Stimulated activated memory B cell treated with anti-CD40 and anti-IgM and Interleukin-4, amounts not matched to agents 10 μg/mL and 1 μg/mL and 100 μg/mL, for 72 hours (primary cell): ENCODE results near the gene TANGO6.

Experiments used
- ATAC-seq: fragments of 150-1000 bp; cut with Tn5 transposase; 2 replicates; pipeline ENCODE4 v1.10.0; 2021
- H3K27ac Mint-ChIP-seq: one replicate; pipeline ENCODE4 v1.8.0; 2022; ENCODE audit warnings: mild to moderate bottlenecking, mixed read lengths
- H3K27me3 Mint-ChIP-seq: one replicate; pipeline ENCODE4 v1.8.0; 2022; ENCODE audit warnings: mixed read lengths
- H3K36me3 Mint-ChIP-seq: one replicate; pipeline ENCODE4 v1.8.0; 2022; ENCODE audit warnings: mixed read lengths
- H3K4me1 Mint-ChIP-seq: one replicate; pipeline ENCODE4 v1.8.0; 2022; ENCODE audit warnings: mixed read lengths
- H3K4me3 Mint-ChIP-seq: one replicate; pipeline ENCODE4 v1.8.0; 2022; ENCODE audit warnings: mild to moderate bottlenecking, moderate library complexity, mixed read lengths
- H3K9me3 Mint-ChIP-seq: one replicate; pipeline ENCODE4 v1.8.0; 2022; ENCODE audit warnings: mixed read lengths

The TANGO6 gene

GRCh38 chr16:68992521-68992920 is 149.2 kb downstream of the TANGO6 start:
- ATAC-seq, result no peak
- H3K4me3 Mint-ChIP-seq, result no peak overlapping the region
- H3K27me3 Mint-ChIP-seq, result no peaks in the 10 kb centered on the region
- H3K4me1 Mint-ChIP-seq, result no peaks in the 10 kb centered on the region
- H3K27ac Mint-ChIP-seq, result no peak overlapping the region
- no peaks in the 10 kb centered on the region for H3K9me3 Mint-ChIP-seq
- peaks cover 49% of the 10 kb centered on the region for H3K36me3 Mint-ChIP-seq

GRCh38 chr16:68993456-68993855 is 150.1 kb downstream of the TANGO6 start:
- Mint-ChIP-seq H3K36me3 (peaks cover 46% of the 10 kb centered on the region), H3K27me3 (no peaks in the 10 kb centered on the region), H3K27ac (no peak overlapping the region), H3K4me3 (no peak overlapping the region), H3K9me3 (no peaks in the 10 kb centered on the region), H3K4me1 (no peaks in the 10 kb centered on the region)
- ATAC-seq, result no peak

DNA sequence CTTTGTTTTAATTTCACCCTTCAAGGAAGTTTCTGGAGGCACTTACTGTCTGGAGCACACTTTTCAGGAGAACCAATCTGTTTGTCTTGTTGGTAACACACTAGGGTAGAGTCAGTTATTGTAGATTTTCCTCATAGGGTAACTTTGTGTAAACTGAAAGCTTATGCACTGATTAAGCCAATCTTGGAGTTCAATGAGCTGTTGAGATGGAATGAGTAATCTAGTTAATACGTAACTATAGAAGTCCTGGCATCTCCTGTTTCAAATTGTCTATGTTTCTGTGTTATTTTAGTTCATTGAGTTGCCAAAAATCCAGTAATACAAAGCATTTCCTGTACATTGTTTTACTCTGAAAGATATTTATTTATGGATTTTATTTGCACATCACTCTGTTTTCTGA is 150.6 kb downstream of the TANGO6 start:
- no peaks in the 10 kb centered on the region for H3K27me3 Mint-ChIP-seq
- ATAC-seq, result no peak
- peaks cover 42% of the 10 kb centered on the region for H3K36me3 Mint-ChIP-seq
- H3K4me3 Mint-ChIP-seq, result no peak overlapping the region
- no peaks in the 10 kb centered on the region for H3K9me3 Mint-ChIP-seq
- H3K27ac Mint-ChIP-seq, result no peak overlapping the region
- no peaks in the 10 kb centered on the region for H3K4me1 Mint-ChIP-seq

- H3K36me3 Mint-ChIP-seq, result peaks cover 38% of the 10 kb centered on the region
- no peak for ATAC-seq
Observed at GRCh38 chr16:68994324-68994723, 151.0 kb downstream of the TANGO6 start.

DNA sequence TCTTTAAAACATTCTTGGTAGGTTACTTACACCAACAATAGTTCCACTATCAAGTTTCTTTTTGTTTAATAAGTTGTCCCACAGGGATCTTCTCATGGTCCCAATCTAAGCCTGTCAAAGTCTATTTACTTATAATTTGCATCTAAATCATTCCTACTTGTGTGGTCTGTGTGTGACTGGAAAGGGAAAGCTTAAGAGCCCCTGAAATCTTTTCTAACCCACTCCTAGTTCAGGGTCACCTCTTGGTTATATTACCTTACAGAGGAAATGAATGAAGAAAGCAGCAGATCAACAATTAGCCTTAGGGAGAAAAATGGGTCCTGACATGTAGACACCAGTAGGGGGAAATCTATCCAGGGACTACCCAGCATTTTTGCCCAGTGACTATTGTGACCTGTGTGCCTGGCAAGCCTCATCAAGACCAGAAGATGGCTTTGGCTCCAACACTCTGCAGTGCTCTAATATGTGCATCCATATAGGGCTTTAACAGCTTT is 151.7 kb downstream of the TANGO6 start:
- Mint-ChIP-seq H3K36me3 (peaks cover 32% of the 10 kb centered on the region), H3K9me3 (no peaks in the 10 kb centered on the region), H3K4me3 (no peak overlapping the region), H3K4me1 (no peaks in the 10 kb centered on the region), H3K27ac (no peak overlapping the region), H3K27me3 (no peaks in the 10 kb centered on the region)
- ATAC-seq, result no peak

More at GRCh38 chr16:68994324-68994723, 151.0 kb downstream of the TANGO6 start:
- no peak overlapping the region for H3K27ac Mint-ChIP-seq
- no peak overlapping the region for H3K4me3 Mint-ChIP-seq
- no peaks in the 10 kb centered on the region for H3K27me3 Mint-ChIP-seq
- H3K9me3 Mint-ChIP-seq, result no peaks in the 10 kb centered on the region
- no peaks in the 10 kb centered on the region for H3K4me1 Mint-ChIP-seq

GRCh38 chr16:68997564-68997963 is 154.2 kb downstream of the TANGO6 start:
- no peak for ATAC-seq
- H3K9me3 Mint-ChIP-seq, result no peaks in the 10 kb centered on the region
- H3K36me3 Mint-ChIP-seq, result peaks cover 38% of the 10 kb centered on the region
- no peaks in the 10 kb centered on the region for H3K27me3 Mint-ChIP-seq
- no peak overlapping the region for H3K27ac Mint-ChIP-seq
- no peaks in the 10 kb centered on the region for H3K4me1 Mint-ChIP-seq
- no peak overlapping the region for H3K4me3 Mint-ChIP-seq

GRCh38 chr16:68999114-68999513 is 155.8 kb downstream of the TANGO6 start:
- Mint-ChIP-seq H3K27ac (no peak overlapping the region), H3K4me1 (no peaks in the 10 kb centered on the region), H3K4me3 (no peak overlapping the region), H3K27me3 (no peaks in the 10 kb centered on the region), H3K36me3 (peaks cover 52% of the 10 kb centered on the region), H3K9me3 (peaks cover 4% of the 10 kb centered on the region)
- no peak for ATAC-seq

GRCh38 chr16:69003500-69003899 is 160.2 kb downstream of the TANGO6 start:
- peaks cover 16% of the 10 kb centered on the region for H3K4me1 Mint-ChIP-seq
- no peak for ATAC-seq
- H3K4me3 Mint-ChIP-seq, result no peak overlapping the region
- no peak overlapping the region for H3K27ac Mint-ChIP-seq
- peaks cover 4% of the 10 kb centered on the region for H3K9me3 Mint-ChIP-seq
- H3K27me3 Mint-ChIP-seq, result no peaks in the 10 kb centered on the region
- peaks cover 38% of the 10 kb centered on the region for H3K36me3 Mint-ChIP-seq

DNA sequence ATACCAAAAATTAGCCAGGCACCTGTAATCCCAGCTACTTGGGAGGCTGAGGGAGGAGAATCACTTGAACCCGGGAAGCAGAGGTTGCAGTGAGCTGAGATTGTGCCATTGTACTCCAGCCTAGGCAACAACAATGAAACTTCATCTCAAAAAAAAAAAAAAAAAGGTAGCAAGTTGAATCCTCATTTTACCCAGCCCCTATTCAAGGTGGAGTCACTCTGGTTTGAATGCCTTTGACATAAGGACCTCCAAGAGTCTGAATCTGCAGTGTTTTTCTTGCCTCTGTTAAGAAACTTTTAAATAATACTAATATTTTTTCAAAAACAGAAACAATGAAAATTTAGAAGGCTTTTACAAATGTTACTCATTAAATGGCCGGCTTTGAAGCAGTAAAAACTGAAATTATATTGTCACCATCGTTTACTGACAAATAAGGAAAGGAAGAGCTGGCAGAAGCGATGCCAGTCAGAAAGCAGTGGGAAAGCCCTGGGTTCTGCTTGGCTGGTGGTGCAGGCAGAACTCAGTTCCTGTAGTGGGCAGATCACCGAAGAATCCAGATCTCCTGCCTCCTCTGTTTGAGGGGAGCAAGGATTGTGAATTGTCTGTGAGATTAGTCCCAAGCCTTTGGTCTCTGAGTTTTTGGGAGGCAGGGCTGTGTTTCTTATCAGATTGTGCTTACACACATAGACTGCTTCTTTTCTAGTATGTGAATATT is 162.5 kb downstream of the TANGO6 start:
- H3K27ac Mint-ChIP-seq, result peak overlapping the region; percentile 32
- peaks cover 43% of the 10 kb centered on the region for H3K36me3 Mint-ChIP-seq
- H3K27me3 Mint-ChIP-seq, result no peaks in the 10 kb centered on the region
- peaks cover 4% of the 10 kb centered on the region for H3K9me3 Mint-ChIP-seq
- no peak overlapping the region for H3K4me3 Mint-ChIP-seq
- H3K4me1 Mint-ChIP-seq, result peaks cover 16% of the 10 kb centered on the region
- ATAC-seq, result peak; percentile 76

DNA sequence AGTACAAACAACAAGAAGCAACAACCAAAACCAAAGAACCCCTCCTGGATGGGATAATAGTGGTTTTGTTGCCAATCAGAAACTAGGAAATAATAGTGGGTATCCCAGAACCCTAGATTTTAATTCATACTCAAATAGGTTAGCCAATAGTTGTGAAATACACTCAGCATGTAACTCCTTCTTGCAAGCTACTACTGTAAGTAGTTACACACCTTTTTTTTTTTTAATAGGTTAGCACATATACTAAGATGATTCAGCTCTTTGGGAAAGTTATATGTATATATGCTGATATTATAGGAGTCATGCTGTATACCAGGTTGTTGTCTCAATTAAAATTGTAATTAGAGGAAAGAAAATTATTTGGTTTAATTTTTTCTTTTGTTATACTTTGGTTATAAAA is 169.6 kb downstream of the TANGO6 start:
- no peak overlapping the region for H3K4me3 Mint-ChIP-seq
- no peaks in the 10 kb centered on the region for H3K4me1 Mint-ChIP-seq
- no peaks in the 10 kb centered on the region for H3K9me3 Mint-ChIP-seq
- peaks cover 30% of the 10 kb centered on the region for H3K36me3 Mint-ChIP-seq
- no peak for ATAC-seq
- no peaks in the 10 kb centered on the region for H3K27me3 Mint-ChIP-seq
- H3K27ac Mint-ChIP-seq, result no peak overlapping the region

DNA sequence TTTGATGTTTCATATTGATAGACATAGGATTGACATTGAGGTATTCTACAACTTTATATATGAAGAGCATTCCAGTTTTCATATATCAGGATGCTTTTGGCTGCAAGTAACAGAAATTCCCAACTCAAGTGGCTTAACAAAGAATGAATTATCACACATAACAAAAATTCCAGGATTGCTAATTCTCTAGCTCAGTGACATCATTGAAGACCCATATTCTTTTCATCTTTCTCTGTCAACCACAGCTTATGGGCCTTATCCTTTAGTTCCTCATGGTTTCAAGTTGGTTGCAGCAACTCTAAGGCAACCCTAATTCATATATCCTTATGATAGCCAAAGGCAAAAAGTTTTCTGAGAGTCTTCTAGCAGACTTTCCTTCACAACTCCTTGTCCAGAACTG is 170.7 kb downstream of the TANGO6 start:
- no peaks in the 10 kb centered on the region for H3K4me1 Mint-ChIP-seq
- peaks cover 29% of the 10 kb centered on the region for H3K36me3 Mint-ChIP-seq
- no peak for ATAC-seq

DNA sequence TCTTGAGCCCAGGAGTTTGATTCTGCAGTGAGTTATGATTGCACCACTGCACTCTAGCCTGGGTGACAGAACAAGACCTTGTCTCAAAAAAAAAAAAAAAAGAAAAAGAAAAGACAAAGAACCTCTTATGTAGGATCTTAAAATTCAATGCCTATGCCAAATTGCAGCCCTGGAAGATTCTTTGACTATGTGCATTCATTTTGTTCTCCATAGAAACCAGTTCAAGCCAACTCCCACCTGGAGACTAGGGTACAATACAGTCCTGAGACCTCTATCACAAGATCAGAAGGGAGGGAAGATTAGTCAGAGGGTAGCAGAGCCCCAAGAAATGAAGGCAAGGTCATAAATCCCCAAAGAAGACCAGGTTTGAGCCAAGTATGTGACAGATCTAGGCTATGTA is 171.5 kb downstream of the TANGO6 start:
- Mint-ChIP-seq H3K9me3 (no peaks in the 10 kb centered on the region), H3K27me3 (no peaks in the 10 kb centered on the region)

More for the DNA sequence above, 170.7 kb downstream of the TANGO6 start:
- no peaks in the 10 kb centered on the region for H3K27me3 Mint-ChIP-seq
- no peaks in the 10 kb centered on the region for H3K9me3 Mint-ChIP-seq
- H3K4me3 Mint-ChIP-seq, result no peak overlapping the region
- no peak overlapping the region for H3K27ac Mint-ChIP-seq

DNA sequence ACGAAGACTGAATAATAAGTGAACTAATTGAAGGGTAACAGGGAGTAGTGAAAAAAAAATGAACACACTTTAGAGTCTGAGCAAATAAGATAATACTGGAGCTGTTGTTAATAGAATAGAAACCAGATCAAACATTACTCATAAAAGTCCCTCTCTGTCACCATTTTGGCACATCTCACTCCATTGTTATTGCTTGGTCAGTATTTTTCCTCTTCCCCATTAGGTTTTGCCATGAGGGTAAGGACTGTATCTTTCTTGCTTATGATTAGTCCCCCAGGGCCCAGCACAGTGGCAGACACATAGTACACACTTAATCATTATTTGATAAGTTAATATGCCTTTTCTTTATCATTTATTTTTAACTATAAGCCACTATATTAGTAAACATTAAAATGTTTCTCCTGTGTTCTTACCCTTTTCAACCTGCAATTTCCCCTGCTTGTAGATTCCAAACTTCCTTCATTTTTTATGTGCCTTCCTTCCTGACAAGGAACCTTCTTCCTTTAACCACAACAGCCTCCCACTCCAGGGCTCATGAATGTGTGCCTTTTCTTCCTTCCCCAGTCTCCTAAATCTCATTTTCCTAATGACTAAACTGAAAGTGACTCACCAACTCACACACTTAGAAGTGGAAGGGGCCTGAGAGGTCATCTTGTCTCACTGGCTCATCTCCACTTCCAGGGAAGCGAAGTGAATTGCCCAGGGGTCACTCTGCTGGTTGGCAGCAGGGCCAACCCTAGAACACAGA is 173.9 kb downstream of the TANGO6 start:
- Mint-ChIP-seq H3K4me1 (no peaks in the 10 kb centered on the region), H3K27ac (no peak overlapping the region), H3K4me3 (no peak overlapping the region), H3K9me3 (no peaks in the 10 kb centered on the region), H3K27me3 (no peaks in the 10 kb centered on the region), H3K36me3 (peaks cover 44% of the 10 kb centered on the region)
- ATAC-seq, result no peak

More for the DNA sequence above, 171.5 kb downstream of the TANGO6 start:
- Mint-ChIP-seq H3K27ac (no peak overlapping the region), H3K36me3 (peaks cover 38% of the 10 kb centered on the region), H3K4me3 (no peak overlapping the region), H3K4me1 (no peaks in the 10 kb centered on the region)
- no peak for ATAC-seq

DNA sequence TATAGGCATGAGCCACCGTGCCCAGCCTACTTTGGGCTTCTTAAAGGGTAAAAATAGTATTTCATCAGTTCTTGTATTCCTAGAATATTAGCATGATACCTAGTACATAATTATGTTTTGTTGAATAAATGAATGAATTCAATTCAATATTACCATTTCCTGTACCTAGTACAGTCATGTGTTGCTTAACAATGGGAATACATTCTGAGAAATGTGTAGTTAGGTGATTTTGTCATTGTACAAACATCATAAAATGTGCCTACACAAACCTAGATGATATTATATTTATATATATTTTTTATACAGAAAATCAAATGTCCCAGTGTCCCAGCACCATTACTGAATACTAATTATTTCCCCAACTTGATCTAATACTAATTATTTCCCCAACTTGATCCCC is 176.5 kb downstream of the TANGO6 start:
- H3K4me3 Mint-ChIP-seq, result no peak overlapping the region
- H3K9me3 Mint-ChIP-seq, result no peaks in the 10 kb centered on the region
- ATAC-seq, result no peak

GRCh38 chr16:69029121-69029520 is 185.8 kb downstream of the TANGO6 start:
- Mint-ChIP-seq H3K4me1 (no peaks in the 10 kb centered on the region), H3K27me3 (no peaks in the 10 kb centered on the region), H3K9me3 (no peaks in the 10 kb centered on the region), H3K36me3 (peaks cover 53% of the 10 kb centered on the region), H3K27ac (no peak overlapping the region), H3K4me3 (no peak overlapping the region)
- ATAC-seq, result no peak

More for the DNA sequence above, 176.5 kb downstream of the TANGO6 start:
- Mint-ChIP-seq H3K36me3 (peaks cover 54% of the 10 kb centered on the region), H3K27ac (no peak overlapping the region), H3K27me3 (no peaks in the 10 kb centered on the region), H3K4me1 (no peaks in the 10 kb centered on the region)

- no peaks in the 10 kb centered on the region for H3K4me1 Mint-ChIP-seq
- H3K27ac Mint-ChIP-seq, result no peak overlapping the region
- H3K4me3 Mint-ChIP-seq, result no peak overlapping the region
- no peaks in the 10 kb centered on the region for H3K27me3 Mint-ChIP-seq
- H3K36me3 Mint-ChIP-seq, result peaks cover 35% of the 10 kb centered on the region
- no peak for ATAC-seq
- no peaks in the 10 kb centered on the region for H3K9me3 Mint-ChIP-seq
Observed at GRCh38 chr16:69031877-69032301, 188.6 kb downstream of the TANGO6 start.
